K562 (cell line): Measurements from ENCODE around the gene SLC30A1. TPM values are rescaled to one million over a fixed set of nuclear protein-coding genes. Genes with fewer than 3 reads are reported as not detected.

Experiments used
- C11orf30 ChIP-seq: fragments of 450-650 bp; IDR thresholded peaks from 2 replicates; pipeline ENCODE4 v1.6.1; 2016; ENCODE audit warnings: low read depth, mild to moderate bottlenecking
- DACH1 ChIP-seq: fragments of 450-650 bp; IDR thresholded peaks from 2 replicates; pipeline ENCODE4 v1.6.1; 2018; ENCODE audit not compliant: partially characterized antibody
- DPF2 ChIP-seq: fragments of 450-650 bp; IDR thresholded peaks from 2 replicates; pipeline ENCODE4 v1.6.1; 2016
- EHMT2 ChIP-seq: fragments of 450-650 bp; IDR thresholded peaks from 2 replicates; pipeline ENCODE4 v1.6.1; 2018; ENCODE audit warnings: antibody characterized with exemption
- FOSL1 ChIP-seq: fragments of 200-800 bp; sonication (Bioruptor generic); conservative IDR thresholded peaks from 2 replicates; pipeline ENCODE4 v1.6.1; 2016; ENCODE audit warnings: missing genetic modification characterization, missing compliant biosample characterization
- HDAC6 ChIP-seq: IDR thresholded peaks from 2 replicates; pipeline ENCODE4 v1.6.1; 2012; ENCODE audit warnings: low read depth, mild to moderate bottlenecking, control low read depth, inconsistent platforms, low read length, moderate library complexity
- HNRNPLL ChIP-seq: fragments of 200-400 bp; formaldehyde crosslinking; IDR thresholded peaks from 2 replicates; pipeline ENCODE4 v1.6.1; 2017; ENCODE audit warnings: low read length, low read depth, mild to moderate bottlenecking; ENCODE audit not compliant: poor library complexity, severe bottlenecking
- ID3 ChIP-seq, 2 experiments: fragments of 250-450 bp in 1 of 2; fragments of 450-650 bp in 1 of 2; sonication (Bioruptor Pico) in 1 of 2; IDR thresholded peaks; 2 replicates each; pipeline versions ENCODE4 v1.6.1 to v1.8.0; 2016 to 2021; ENCODE audit warnings: mild to moderate bottlenecking in 2 of 2, moderate library complexity in 2 of 2, missing compliant biosample characterization in 1 of 2, missing genetic modification characterization in 1 of 2
- NR2C1 ChIP-seq, 2 experiments: fragments of 450-650 bp; IDR thresholded peaks; 2 replicates each; pipeline ENCODE4 v1.6.1; 2017; ENCODE audit warnings: mild to moderate bottlenecking in 2 of 2, antibody characterized with exemption in 1 of 2, inconsistent platforms in 1 of 2, missing compliant biosample characterization in 1 of 2, missing genetic modification characterization in 1 of 2
- PATZ1 ChIP-seq: fragments of 250-450 bp; sonication (Bioruptor Pico); IDR thresholded peaks from 2 replicates; pipeline ENCODE4 v1.5.0; 2020; ENCODE audit warnings: mild to moderate bottlenecking, borderline replicate concordance
- PHB ChIP-seq: fragments of 250-450 bp; sonication (Bioruptor Pico); IDR thresholded peaks from 2 replicates; pipeline ENCODE4 v1.5.0; 2021
- SMARCB1 ChIP-seq: IDR thresholded peaks from 2 replicates; pipeline ENCODE4 v1.6.1; 2011; ENCODE audit warnings: improper control_type of control experiment, low read depth; ENCODE audit not compliant: insufficient read length
- TSHZ1 ChIP-seq: fragments of 250-450 bp; sonication (Bioruptor Pico); IDR thresholded peaks from 2 replicates; pipeline ENCODE4 v1.4.0; 2020; ENCODE audit warnings: mild to moderate bottlenecking, moderate library complexity
- ZFP91 ChIP-seq: sonication (generic); formaldehyde crosslinking; IDR thresholded peaks from 2 replicates; pipeline ENCODE4 v1.8.0; 2022; ENCODE audit warnings: mild to moderate bottlenecking, missing genetic modification reagents
- ZNF23 ChIP-seq: fragments of 250-450 bp; sonication (Bioruptor Pico); IDR thresholded peaks from 2 replicates; pipeline ENCODE4 v1.4.0; 2020; ENCODE audit warnings: mild to moderate bottlenecking
- ZNF280B ChIP-seq: fragments of 250-450 bp; sonication (Bioruptor Pico); IDR thresholded peaks from 2 replicates; pipeline ENCODE4 v1.5.1; 2021; ENCODE audit warnings: mild to moderate bottlenecking
- ZNF354B ChIP-seq: fragments of 250-450 bp; sonication (Bioruptor Pico); IDR thresholded peaks from 2 replicates; pipeline ENCODE4 v1.4.0; 2020
- ZNF668 ChIP-seq: fragments of 250-450 bp; sonication (Bioruptor Pico); IDR thresholded peaks from 2 replicates; pipeline ENCODE4 v1.8.0; 2022; ENCODE audit warnings: mild to moderate bottlenecking, inconsistent platforms
- polyA plus RNA-seq, 8 experiments: library from polyadenylated mRNA; depleted of rRNA in 4 of 8; stranded (reverse) in 5 of 8; unstranded in 3 of 8; fragments of >200 nt; fragmentation: Nextera tagmentation in 2 of 8; fragmentation: Illumina TruSeq in 1 of 8; extraction: Ambion mirVana in 2 of 8; extraction: Trizol in 1 of 8; gene quantifications; 2 replicates each; pipeline versions ENCODE4 v1.2.1 to v1.2.3, GENCODE V29; 2011 to 2014; ENCODE audit warnings: inconsistent platforms in 1 of 8, missing spikeins in 1 of 8
- total RNA-seq, 7 experiments: library from RNA; depleted of rRNA in 6 of 7; stranded (reverse); fragments of >200 nt in 6 of 7; fragmentation: Illumina TruSeq in 2 of 7; extraction: Trizol in 2 of 7; gene quantifications; 2 replicates each; pipeline versions ENCODE4 v1.2.1 to v1.2.3, GENCODE V29; 2011 to 2021; ENCODE audit warnings: low replicate concordance in 1 of 7

The SLC30A1 gene
- total and polyA plus RNA-seq, 9 of the 15 experiments (the other 6 are each of a cell fraction or from before 2014, with no cell fraction given), result 4.1 to 14.4 (median 6.6) TPM

- TF ChIP-seq ZFP91, result no peak
- no peak for TF ChIP-seq DACH1
- TF ChIP-seq C11orf30, result peak; percentile 56
- TF ChIP-seq TSHZ1 (CRISPR knock-in tag), result no peak
- no peak for TF ChIP-seq ZNF23 (CRISPR knock-in tag)
- TF ChIP-seq EHMT2, result no peak
- TF ChIP-seq PATZ1 (CRISPR knock-in tag), result no peak
- TF ChIP-seq SMARCB1, result no peak
- no peak for TF ChIP-seq PHB
- TF ChIP-seq HDAC6, result no peak
- no peak for TF ChIP-seq ZNF354B (CRISPR knock-in tag)
- no peak for TF ChIP-seq NR2C1 (IDR thresholded peaks at IDR 0.05)
- TF ChIP-seq NR2C1 (tag; IDR thresholded peaks at IDR 0.05), result no peak
- no peak for TF ChIP-seq HNRNPLL
- peak; percentile 83 for TF ChIP-seq FOSL1 (tag)
- TF ChIP-seq ZNF280B, result no peak
- no peak for TF ChIP-seq DPF2
- TF ChIP-seq ZNF668 (CRISPR knock-in tag), result no peak
- no peak for TF ChIP-seq ID3 (CRISPR knock-in tag; IDR thresholded peaks at IDR 0.05)
- no peak for TF ChIP-seq ID3 (tag; IDR thresholded peaks at IDR 0.05)
- TF ChIP-seq, all 486 proteins: peak for 17
Measured at GRCh38 chr1:211610779-211611556, 32.0 kb upstream of the SLC30A1 start (continued).
